Islet precursor cell (in vitro differentiated cells): ENCODE results near the gene RSRP1.
"Not testable (repeated sequence)": the region's sequence is repeated elsewhere in the genome, so short reads cannot be mapped to it uniquely, and the experiment has no call there.

Experiments
- DNase-seq: peaks from one replicate; pipeline ENCODE4 v3.0.0-alpha.2; 2018

RSRP1 gene

GRCh38 chr1:25256578-25256965, 9.3 kb upstream of the RSRP1 start:
- DNase-seq, result no peak

- DNase-seq, result peak; percentile 41
Observed at GRCh38 chr1:25255706-25256577, 8.7 kb upstream of the RSRP1 start.

GRCh38 chr1:25253911-25254310, 6.7 kb upstream of the RSRP1 start:
- no peak for DNase-seq

- DNase-seq, result peak; percentile 21
Observed at GRCh38 chr1:25247829-25248754, 838 bp upstream of the RSRP1 start.

- DNase-seq, result no peak
Observed at GRCh38 chr1:25246600-25247023, 642 bp downstream of the RSRP1 start.

GRCh38 chr1:25245809-25246599, 1.2 kb downstream of the RSRP1 start:
- DNase-seq, result peak; percentile 38

GRCh38 chr1:25245393-25245792, 1.9 kb downstream of the RSRP1 start:
- no peak for DNase-seq

GRCh38 chr1:25243907-25244306, 3.3 kb downstream of the RSRP1 start:
- peak; percentile 7 for DNase-seq

GRCh38 chr1:25239681-25240541, 7.3 kb downstream of the RSRP1 start:
- peak; percentile 97 for DNase-seq

- DNase-seq, result peak; percentile 26
Observed at GRCh38 chr1:25238046-25238445, 9.2 kb downstream of the RSRP1 start.

GRCh38 chr1:25236261-25236660, 11.0 kb downstream of the RSRP1 start:
- DNase-seq, result peak; percentile 33

GRCh38 chr1:25235411-25235810, 11.8 kb downstream of the RSRP1 start:
- DNase-seq, result not testable (repeated sequence)

- DNase-seq, result peak; percentile 95
Observed at GRCh38 chr1:25232866-25233784, 14.1 kb downstream of the RSRP1 start.

- peak; percentile 95 for DNase-seq
Observed at GRCh38 chr1:25232027-25232865, 15.0 kb downstream of the RSRP1 start, which contains the start of gene SYF2. TSS of gene SYF2 (minus strand) at chr1:25232502. CDS start at chr1:25232467, 35 bp downstream.

GRCh38 chr1:25223471-25223870, 23.8 kb downstream of the RSRP1 start:
- DNase-seq, result no peak

GRCh38 chr1:25222606-25223005, 24.6 kb downstream of the RSRP1 start:
- no peak for DNase-seq

GRCh38 chr1:25220666-25221065, 26.6 kb downstream of the RSRP1 start:
- DNase-seq, result no peak

GRCh38 chr1:25219661-25220251, 27.5 kb downstream of the RSRP1 start:
- no peak for DNase-seq

- DNase-seq, result no peak
Observed at GRCh38 chr1:25217598-25218232, 29.5 kb downstream of the RSRP1 start.
